PFSK-1 (cell line): ENCODE data around the gene RFTN1.

Experiments
- FOXP2 ChIP-seq: optimal IDR thresholded peaks from 2 replicates; pipeline ENCODE3; 2011; ENCODE audit warnings: borderline replicate concordance, control low read depth, inconsistent platforms; ENCODE audit not compliant: insufficient read depth; ENCODE audit errors: extremely low read length, extremely low read depth
- POLR2AphosphoS5 ChIP-seq: IDR thresholded peaks from 2 replicates; pipeline ENCODE4 v1.6.1; 2012; ENCODE audit warnings: low read depth, mild to moderate bottlenecking, control low read depth, low read length, moderate library complexity
- REST ChIP-seq, 2 experiments: IDR thresholded peaks; 2 replicates each; pipeline versions ENCODE4 v1.6.1 to v1.8.0; 2011 to 2012; ENCODE audit warnings: low read depth in 2 of 2, low read length in 2 of 2, control low read depth in 1 of 2, inconsistent platforms in 1 of 2, mild to moderate bottlenecking in 1 of 2, moderate library complexity in 1 of 2; ENCODE audit not compliant: insufficient read depth in 1 of 2
- SIN3A ChIP-seq: IDR thresholded peaks from 2 replicates; pipeline ENCODE4 v1.6.1; 2012; ENCODE audit warnings: mild to moderate bottlenecking, low read length, moderate library complexity, borderline replicate concordance; ENCODE audit not compliant: insufficient read depth
- TAF1 ChIP-seq: IDR thresholded peaks from 2 replicates; pipeline ENCODE4 v1.6.1; 2012; ENCODE audit warnings: low read length, control low read depth, borderline replicate concordance; ENCODE audit not compliant: insufficient read depth

The RFTN1 gene

GRCh38 chr3:16545413-16546185 is 32.1 kb upstream of the RFTN1 start:
- TF ChIP-seq TAF1 (no peak), POLR2AphosphoS5 (no peak), REST (IDR thresholded peaks at IDR 0.05; ENCODE audit: insufficient read depth in 1 of 2, low read depth in 2 of 2, low read length in 2 of 2) (no peak), FOXP2 (no peak), SIN3A (no peak)

GRCh38 chr3:16543242-16543864 is 29.9 kb upstream of the RFTN1 start:
- TF ChIP-seq TAF1 = no peak
- no peak for TF ChIP-seq POLR2AphosphoS5
- TF ChIP-seq SIN3A = no peak
- TF ChIP-seq REST (IDR thresholded peaks at IDR 0.05; ENCODE audit: insufficient read depth in 1 of 2, low read depth in 2 of 2, low read length in 2 of 2) = no peak
- TF ChIP-seq FOXP2 = no peak

- TF ChIP-seq REST (IDR thresholded peaks at IDR 0.05; ENCODE audit: insufficient read depth in 1 of 2, low read depth in 2 of 2, low read length in 2 of 2) (no peak), TAF1 (no peak), POLR2AphosphoS5 (no peak), SIN3A (no peak), FOXP2 (no peak)
Observed at GRCh38 chr3:16538507-16538906, 25.0 kb upstream of the RFTN1 start.

GRCh38 chr3:16536996-16537395 is 23.5 kb upstream of the RFTN1 start:
- no peak for TF ChIP-seq FOXP2
- no peak for TF ChIP-seq SIN3A
- no peak for TF ChIP-seq REST (IDR thresholded peaks at IDR 0.05; ENCODE audit: insufficient read depth in 1 of 2, low read depth in 2 of 2, low read length in 2 of 2)
- no peak for TF ChIP-seq POLR2AphosphoS5
- TF ChIP-seq TAF1 = no peak
